Measurements from ENCODE around the gene PXDN.

DNA sequence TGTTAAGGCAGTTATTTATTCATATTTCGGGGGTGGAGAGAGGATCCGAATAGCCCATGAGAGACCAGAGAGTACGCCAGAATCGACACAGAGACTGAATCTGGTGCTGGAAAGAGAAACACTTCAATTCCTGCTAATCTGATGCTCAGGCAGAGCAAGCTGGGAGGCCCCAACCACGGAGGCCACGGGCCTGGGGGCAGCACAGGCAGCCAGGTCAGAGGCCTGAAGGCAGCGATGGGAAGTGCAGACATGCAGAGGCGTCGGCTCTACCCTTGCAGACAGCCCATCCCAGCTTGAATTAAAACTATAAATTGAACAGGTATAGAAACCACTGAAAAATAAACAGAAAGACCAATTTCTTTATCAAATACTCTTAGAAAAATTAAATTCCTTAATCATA, 50.6 kb downstream of the PXDN start:
- no peak for TF ChIP-seq POLR2A (IDR thresholded peaks at IDR 0.05; ENCODE audit: low read depth, low read length)
- TF ChIP-seq POLR2AphosphoS5 (IDR thresholded peaks at IDR 0.05; ENCODE audit: low read depth, low read length): no peak
- TF ChIP-seq TAF1 (IDR thresholded peaks at IDR 0.05; ENCODE audit: borderline replicate concordance, low read depth, low read length): no peak

All from GM12892 (cell line).